H1 (cell line): ENCODE results near the gene TNP2.

ENCODE experiments used
- CEBPB ChIP-seq: IDR thresholded peaks from 2 replicates; pipeline ENCODE4 v1.6.1; 2012; ENCODE audit warnings: low read depth, low read length
- CTCF ChIP-seq, 3 experiments: IDR thresholded peaks; 1 replicate in 2 of 3; 2 replicates in 1 of 3; pipeline versions ENCODE4 v1.5.1 to v1.6.1; 2011; ENCODE audit warnings: low read length in 3 of 3, mild to moderate bottlenecking in 3 of 3, inconsistent platforms in 2 of 3, low read depth in 1 of 3, moderate library complexity in 1 of 3; ENCODE audit not compliant: insufficient read depth in 1 of 3; ENCODE audit errors: control extremely low read depth in 1 of 3
- EZH2 ChIP-seq: fragments of 200-600 bp; sonication (generic); IDR thresholded peaks from 2 replicates; pipeline ENCODE4 v1.7.1; 2012; ENCODE audit warnings: low read depth, mild to moderate bottlenecking, moderate library complexity, low read length, inconsistent platforms; ENCODE audit not compliant: severe bottlenecking
- HDAC6 ChIP-seq: IDR thresholded peaks from one replicate; pipeline ENCODE4 v1.7.1; 2012; ENCODE audit warnings: low read depth, mild to moderate bottlenecking, inconsistent platforms, low read length, moderate library complexity
- JUND ChIP-seq: IDR thresholded peaks from 2 replicates; pipeline ENCODE4 v1.6.1; 2011; ENCODE audit warnings: mild to moderate bottlenecking, improper control_type of control experiment, low read length
- MAX ChIP-seq: IDR thresholded peaks from 2 replicates; pipeline ENCODE4 v1.6.1; 2012; ENCODE audit warnings: inconsistent platforms
- POLR2A ChIP-seq, 2 experiments: IDR thresholded peaks; 1 replicate in 1 of 2; 2 replicates in 1 of 2; pipeline ENCODE4 v1.6.1; 2011; ENCODE audit warnings: low read depth in 2 of 2, low read length in 2 of 2, mild to moderate bottlenecking in 2 of 2; ENCODE audit errors: control extremely low read depth in 1 of 2
- POLR2AphosphoS5 ChIP-seq: IDR thresholded peaks from 2 replicates; pipeline ENCODE4 v1.6.1; 2011; ENCODE audit warnings: low read depth, low read length
- TAF7 ChIP-seq: optimal IDR thresholded peaks from 2 replicates; pipeline ENCODE3; 2011; ENCODE audit warnings: low read depth, mild to moderate bottlenecking, inconsistent platforms, low read length, moderate library complexity, borderline replicate concordance
- YY1 ChIP-seq: IDR thresholded peaks from 2 replicates; pipeline ENCODE4 v1.6.1; 2011; ENCODE audit warnings: low read depth, mild to moderate bottlenecking, low read length

GRCh38 chr16:11296351-11296705 lies 27.2 kb upstream of the TNP2 start:
- TF ChIP-seq CTCF (IDR thresholded peaks at IDR 0.05; ENCODE audit: control extremely low read depth in 1 of 3, insufficient read depth in 1 of 3, low read depth in 1 of 3, low read length in 3 of 3) (no peak), JUND (no peak), EZH2 (no peak), TAF7 (no peak), POLR2AphosphoS5 (no peak), POLR2A (IDR thresholded peaks at IDR 0.05; ENCODE audit: control extremely low read depth in 1 of 2, low read depth in 2 of 2, low read length in 2 of 2) (no peak), MAX (no peak), CEBPB (no peak), HDAC6 (no peak), YY1 (no peak)
